Activated CD4-positive, CD25-positive, alpha-beta regulatory T cell treated with anti-CD3 and anti-CD28 coated beads, Interleukin-2, amount 50 U/mL, for 16 hours (primary cell): ENCODE measurements around the gene PDGFC.
"Not testable (repeated sequence)": the region's sequence is repeated elsewhere in the genome, so short reads cannot be mapped to it uniquely, and the experiment has no call there.

Experiments used
- DNase-seq: peaks from one replicate; pipeline ENCODE4 v3.0.0-alpha.2; 2020; ENCODE audit warnings: low read depth, low spot score

The PDGFC gene

GRCh38 chr4:156952078-156952759 is 19.4 kb downstream of the PDGFC start:
- no peak for DNase-seq

DNA sequence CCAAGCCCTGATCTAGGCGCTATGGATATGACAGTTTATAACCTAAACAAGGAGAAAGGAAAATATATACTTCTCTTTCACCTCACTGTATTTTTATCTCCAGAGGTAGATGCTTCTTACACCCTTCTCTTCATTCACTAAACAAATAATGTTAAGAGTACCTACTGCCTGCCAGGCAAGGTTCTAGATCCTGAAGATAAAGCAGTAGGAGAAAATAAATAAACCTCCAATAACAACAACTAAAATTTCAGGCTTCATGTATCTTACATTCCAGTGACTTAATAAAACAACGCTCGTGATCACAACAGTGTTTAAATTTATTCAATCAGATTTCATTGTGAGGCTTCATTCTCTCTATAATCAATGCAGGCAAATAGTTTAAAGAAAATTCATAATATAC is 20.7 kb downstream of the PDGFC start:
- DNase-seq = no peak

GRCh38 chr4:156950090-156950489 is 21.5 kb downstream of the PDGFC start:
- DNase-seq = no peak

DNA sequence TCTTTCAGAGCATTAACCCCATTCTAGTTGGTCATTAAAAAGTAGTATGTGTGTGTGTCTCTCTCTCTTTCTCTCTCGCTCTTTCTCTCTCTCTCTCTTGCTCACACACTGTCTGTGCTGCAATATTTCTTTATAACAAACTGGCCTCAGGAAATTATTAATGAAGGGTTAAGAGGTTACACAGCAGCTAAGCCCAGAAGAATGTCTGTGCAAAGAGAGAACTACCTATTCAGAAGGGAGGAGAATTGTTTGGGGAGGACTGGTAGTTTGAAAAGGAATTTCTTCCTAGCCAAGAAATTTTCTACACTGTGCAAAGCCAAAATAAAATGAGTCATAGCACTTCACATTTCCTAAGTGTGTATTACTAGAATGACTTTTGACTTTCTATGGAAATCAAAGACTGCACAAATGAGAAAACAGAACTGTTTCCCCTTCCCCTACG is 22.2 kb downstream of the PDGFC start:
- DNase-seq = no peak

- no peak for DNase-seq
Measured at GRCh38 chr4:156948738-156949137, 22.9 kb downstream of the PDGFC start.

DNA sequence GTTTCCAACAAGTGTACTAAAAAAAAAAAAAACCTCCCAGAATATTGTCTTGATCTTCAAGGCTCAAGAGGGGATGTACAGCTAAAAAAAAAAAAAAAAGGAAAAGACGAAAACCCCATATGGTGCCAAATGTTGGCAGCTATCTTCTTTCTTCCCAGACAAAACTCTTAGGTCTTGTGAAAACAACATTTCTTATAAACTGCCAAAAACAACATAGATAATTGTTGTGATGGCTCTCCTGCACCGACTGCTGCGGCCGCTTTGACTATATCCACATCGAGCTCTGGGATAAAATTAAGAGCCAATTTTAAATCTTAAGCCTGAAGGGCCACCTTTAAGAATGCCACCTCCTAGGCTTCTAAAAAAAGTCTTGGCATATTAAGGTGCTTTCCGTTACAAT is 23.5 kb downstream of the PDGFC start:
- no peak for DNase-seq

DNA sequence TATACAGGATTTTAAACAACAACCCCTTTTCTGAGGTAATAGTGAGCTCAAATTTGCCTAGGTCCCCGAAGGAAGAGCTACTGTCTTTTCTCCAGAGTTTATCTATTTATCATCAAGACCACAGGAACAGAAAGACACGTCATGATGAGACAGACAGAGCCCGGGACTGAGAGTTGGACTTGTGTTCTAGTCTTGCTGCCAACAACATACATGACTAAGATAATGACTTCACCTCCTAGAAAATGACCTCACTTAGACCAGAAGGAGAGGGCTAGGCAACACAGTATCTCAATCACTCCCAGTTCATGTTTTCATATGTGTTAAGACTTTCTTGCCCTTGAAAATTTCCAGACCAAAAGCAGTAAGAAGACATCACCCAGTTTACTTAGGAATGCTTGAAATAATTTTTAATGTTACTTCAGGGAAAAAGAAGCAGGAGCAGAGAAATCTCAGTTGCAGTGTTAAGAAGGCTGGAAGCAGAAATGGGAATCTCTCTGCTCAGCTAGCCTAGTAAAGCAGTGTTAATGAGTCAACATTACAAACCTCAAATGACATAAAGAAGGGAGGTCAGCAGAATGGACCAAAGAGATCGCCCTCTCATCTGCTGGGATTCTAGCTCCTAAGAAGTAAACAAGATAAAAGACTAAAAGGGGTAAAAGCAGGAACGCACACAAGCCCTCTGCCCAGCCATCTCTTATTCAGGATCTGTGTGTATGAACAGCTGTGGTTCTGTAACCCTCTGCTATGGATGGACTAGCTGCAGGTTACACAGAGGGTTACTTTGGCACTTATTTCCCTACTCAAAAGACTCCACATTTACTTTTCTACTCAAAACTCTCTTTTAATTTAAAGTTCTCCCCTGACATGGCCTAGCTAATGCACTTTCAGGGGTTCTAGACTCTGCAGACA is 24.8 kb downstream of the PDGFC start:
- DNase-seq = no peak

- DNase-seq = no peak
Measured at GRCh38 chr4:156945532-156945931, 26.1 kb downstream of the PDGFC start.

- no peak for DNase-seq
Measured at GRCh38 chr4:156942991-156943390, 28.6 kb downstream of the PDGFC start.

DNA sequence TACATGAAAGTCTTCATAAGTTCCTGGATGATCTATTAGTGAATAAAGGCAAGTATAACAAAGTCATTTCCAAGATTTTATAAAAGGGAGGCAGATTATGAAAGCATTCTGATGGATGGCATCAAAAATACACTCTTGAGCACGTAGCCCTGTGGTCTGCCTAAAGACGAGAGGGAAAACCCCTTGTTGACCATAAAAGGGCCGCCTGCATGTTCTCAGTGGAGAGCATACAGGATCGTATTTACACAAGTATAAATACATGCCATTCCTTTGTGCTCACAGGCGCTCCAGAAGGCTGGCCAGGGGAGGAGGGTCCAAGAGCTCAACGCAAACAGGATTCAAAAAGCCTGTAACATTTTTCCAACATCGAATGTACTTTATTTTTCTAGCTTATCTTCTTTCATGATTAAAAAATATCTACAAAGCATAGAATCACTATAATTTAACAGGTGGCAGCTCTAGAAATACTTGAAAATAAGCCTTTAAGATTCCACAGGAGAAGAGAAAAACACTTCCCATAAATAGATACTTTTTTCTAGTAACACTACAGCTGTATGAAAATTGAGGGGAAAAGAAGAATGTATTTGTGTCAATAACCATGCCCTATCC is 29.6 kb downstream of the PDGFC start:
- DNase-seq = no peak

DNA sequence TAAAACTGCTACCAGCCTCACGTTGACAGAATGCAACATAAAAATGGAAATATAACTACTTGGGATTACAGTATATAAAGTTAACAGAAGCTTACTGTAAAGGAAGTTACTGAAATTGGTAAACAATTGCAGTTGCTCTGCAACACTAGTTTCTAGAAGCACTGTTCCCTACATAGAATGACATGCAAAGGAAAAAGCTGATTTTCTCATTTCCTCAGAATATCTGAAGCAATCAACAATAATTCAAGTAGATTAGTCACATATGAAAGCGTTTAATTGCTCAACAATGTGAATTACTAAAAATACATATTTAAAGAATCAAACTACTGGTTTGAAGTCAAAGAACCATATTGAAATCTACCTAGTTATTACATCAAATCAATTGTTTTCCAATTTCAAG is 31.8 kb downstream of the PDGFC start:
- DNase-seq = no peak

DNA sequence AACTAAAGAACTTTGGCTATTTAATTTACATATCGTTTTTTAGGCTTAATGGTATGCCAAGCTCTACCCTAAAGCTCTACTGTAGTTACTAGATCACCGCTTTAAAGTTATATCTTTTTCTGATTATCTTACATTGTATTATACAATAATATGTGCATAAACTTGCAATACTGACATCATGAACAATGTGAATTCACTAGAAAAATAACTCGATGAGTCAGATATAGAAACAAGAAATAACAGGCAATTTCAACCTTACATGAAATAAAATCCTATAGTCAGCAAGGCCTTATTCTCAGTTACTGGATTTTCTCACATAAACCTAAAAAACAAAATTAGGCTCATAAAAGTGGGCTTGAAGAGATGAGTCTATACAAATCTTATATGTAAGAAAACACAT is 32.5 kb downstream of the PDGFC start:
- DNase-seq = no peak

GRCh38 chr4:156934259-156934635 is 37.4 kb downstream of the PDGFC start:
- no peak for DNase-seq

- DNase-seq = no peak
Measured at GRCh38 chr4:156933633-156934258, 37.9 kb downstream of the PDGFC start.

DNA sequence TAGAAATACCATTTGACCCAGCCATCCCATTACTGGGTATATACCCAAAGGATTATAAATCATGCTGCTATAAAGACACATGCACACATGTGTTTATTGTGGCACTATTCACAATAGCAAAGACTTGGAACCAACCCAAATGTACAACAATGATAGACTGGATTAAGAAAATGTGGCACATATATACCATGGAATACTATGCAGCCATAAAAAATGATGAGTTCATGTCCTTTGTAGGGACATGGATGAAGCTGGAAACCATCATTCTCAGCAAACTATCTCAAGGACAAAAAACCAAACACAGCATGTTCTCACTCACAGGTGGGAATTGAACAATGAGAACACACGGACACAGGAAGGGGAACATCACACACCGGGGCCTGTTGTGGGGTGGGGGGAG is 39.2 kb downstream of the PDGFC start:
- DNase-seq = not testable (repeated sequence)

DNA sequence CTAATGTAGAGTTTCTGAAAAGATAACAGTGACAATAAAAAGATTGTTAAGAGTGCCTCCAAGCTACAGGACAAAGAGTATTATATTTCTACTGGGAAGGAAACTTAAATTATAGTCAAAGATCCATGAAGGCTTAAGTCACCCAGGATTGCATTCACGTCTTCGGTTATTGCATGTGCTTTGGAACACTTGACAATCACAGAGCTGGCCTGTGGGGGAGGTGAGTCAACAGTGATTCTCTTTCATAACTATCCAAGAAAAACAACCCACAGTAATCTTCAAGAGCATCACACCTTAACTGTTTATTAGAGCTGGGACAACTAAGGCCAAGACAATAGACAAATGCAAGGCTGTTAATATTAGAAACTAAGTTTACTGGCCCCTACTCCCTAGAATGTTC is 40.3 kb downstream of the PDGFC start:
- DNase-seq = no peak

DNA sequence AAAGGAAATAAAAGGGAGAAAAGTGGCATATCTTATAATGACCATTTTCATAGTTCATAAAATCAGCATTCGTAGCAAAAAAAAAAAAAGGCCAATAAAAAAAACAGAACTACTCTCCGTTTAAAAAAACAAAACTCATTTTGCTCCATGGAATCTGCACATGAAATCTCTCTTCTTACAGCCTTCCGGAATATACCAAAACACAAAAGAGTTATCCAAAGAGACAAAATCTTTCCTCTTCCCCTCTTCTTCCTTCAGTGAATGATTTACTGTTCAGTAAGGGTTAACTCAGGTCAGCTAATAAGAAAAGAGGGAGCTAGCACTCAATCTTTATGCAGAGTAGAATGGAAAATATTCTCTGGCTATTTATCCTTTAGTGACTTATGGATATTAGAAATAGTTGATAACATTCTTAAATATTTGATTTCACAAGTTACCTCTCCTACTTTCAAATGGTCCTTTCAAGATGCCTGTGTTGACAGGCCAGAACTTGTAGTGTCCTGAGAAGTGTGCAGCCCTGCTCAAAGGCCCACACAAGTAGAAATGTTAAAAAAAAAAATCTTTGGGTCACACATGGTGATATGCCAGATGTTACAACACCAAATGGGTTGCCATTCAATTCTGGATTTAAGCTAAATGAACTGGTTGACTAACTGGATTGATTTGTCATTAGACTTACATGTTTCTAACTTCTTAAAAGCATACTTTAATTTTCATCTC is 42.1 kb downstream of the PDGFC start:
- no peak for DNase-seq

GRCh38 chr4:156924774-156925315 is 46.8 kb downstream of the PDGFC start:
- no peak for DNase-seq

DNA sequence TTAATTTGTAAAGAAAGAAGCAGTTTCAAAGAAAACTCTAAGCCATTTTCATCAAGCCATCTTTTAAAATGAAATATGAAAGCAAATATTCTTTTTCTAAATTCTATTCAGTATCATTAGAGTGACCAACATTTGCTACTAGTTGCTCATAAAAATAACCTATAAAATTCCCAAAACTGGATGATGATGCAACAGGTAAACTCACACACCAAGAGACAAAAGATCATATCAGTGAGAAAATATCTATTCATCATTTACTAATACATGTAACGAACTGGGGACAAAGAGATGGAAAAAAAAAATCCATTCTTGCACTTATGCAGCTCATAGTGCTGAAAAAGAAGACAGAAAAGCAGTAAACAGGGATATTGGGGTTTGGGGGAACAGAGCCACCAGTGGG is 48.1 kb downstream of the PDGFC start:
- DNase-seq = no peak

GRCh38 chr4:156915221-156915620 is 56.4 kb downstream of the PDGFC start:
- no peak for DNase-seq

DNA sequence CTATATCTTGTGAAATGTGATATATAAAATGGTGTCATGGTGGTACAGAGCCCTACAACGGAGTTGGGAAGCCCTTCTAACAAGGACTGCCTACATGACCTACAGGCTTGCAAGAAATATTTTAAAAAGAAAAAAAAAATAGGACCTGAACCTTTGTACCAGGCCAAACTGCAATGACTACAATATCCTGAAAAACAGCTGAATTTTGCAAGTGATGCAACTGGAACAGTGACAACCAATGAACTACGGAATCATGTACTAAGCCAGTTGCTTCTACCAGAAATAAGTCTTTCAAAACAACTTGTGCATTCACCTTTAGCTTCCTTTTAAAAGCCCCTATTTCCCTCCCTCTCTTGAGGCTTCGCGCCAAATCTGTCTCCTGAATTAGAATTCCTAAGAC is 58.4 kb downstream of the PDGFC start:
- no peak for DNase-seq
